ENCODE measurements around the gene PRADC1. TPM values are rescaled to one million over a fixed set of nuclear protein-coding genes. Genes with fewer than 3 reads are reported as not detected.

Gene PRADC1
- total RNA-seq, result 100 to 1,000 TPM in 3 of 4 donors, 10 to 100 TPM in 1; 69.4 to 132 (median 104) TPM

DNA sequence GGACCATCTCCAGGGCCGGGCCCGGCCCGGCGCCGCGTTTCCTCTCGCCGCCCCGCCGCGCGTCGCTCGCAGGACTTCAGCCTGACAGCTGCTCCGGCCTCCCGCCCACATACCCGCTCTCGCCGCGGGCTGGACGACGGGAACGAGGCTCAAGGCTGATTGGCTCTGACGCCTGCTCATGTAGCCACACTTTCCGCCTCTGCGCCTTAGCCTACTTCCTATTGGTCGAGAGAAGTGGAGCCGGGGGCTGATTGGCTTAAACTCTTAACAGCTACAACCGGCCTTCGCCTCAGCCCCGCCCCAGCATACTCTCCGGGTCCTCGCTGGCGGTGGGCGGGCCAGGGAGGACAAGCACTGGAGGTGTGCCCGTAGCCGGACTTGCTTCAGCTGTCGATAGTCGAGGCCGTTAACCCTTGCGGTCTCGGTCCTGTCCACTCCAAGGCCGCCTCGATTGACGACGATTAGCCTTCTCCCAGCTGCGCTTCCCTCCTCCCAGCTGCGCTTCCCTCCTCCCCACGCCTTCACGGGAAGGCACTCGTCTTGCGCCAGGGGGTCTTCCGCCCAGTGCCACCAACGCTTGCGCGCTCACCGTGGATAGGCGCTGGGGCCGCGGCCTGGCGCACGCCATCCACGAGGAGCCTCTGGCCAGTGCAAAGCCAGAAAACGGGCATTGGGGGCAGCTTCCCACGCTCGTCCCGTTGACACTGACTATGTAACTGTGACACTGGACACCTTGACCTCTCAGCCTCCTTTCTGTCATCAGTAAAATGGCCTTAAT is at the start of gene PRADC1:
Gene PRADC1 (minus strand): TSS at position 86 of the 778 bp plus-strand sequence. CDS start 79 bp downstream, at position 7.
- H3K27me3 ChIP-seq, result no peaks in the 10 kb centered on the region
- peaks cover 0 to 19% of the 10 kb centered on the region in 2 donors for H3K36me3 ChIP-seq
- H3K9me3 ChIP-seq, result no peaks in the 10 kb centered on the region
- peaks cover 17 to 35% of the 10 kb centered on the region in 2 donors for H3K4me1 ChIP-seq
- intact Hi-C loops (cut with DNase I; ENCODE audit: low total_unique reads) (loop anchor here (5.0 to 10.0 kb wide), 3 partner anchors 121 to 1221 kb away; partner anchors contain the start of genes INO80B, RAB11FIP5, SFXN5 and WBP1), in situ Hi-C loops (cut with MboI; ENCODE audit: low sequenced_read_pairs in 4 of 4) (loop anchor here in 3 of 4 donors (25.0 kb wide), 3 partner anchors 154 to 1304 kb away; partner anchors contain the start of genes TPRKB (in 3 of the 3), ALMS1 (in 1 of the 3), AUP1 (in 1 of the 3) and DQX1 (in 1 of the 3))
- DNase-seq, result peak; percentile 100
- TF ChIP-seq, protein P1, sequence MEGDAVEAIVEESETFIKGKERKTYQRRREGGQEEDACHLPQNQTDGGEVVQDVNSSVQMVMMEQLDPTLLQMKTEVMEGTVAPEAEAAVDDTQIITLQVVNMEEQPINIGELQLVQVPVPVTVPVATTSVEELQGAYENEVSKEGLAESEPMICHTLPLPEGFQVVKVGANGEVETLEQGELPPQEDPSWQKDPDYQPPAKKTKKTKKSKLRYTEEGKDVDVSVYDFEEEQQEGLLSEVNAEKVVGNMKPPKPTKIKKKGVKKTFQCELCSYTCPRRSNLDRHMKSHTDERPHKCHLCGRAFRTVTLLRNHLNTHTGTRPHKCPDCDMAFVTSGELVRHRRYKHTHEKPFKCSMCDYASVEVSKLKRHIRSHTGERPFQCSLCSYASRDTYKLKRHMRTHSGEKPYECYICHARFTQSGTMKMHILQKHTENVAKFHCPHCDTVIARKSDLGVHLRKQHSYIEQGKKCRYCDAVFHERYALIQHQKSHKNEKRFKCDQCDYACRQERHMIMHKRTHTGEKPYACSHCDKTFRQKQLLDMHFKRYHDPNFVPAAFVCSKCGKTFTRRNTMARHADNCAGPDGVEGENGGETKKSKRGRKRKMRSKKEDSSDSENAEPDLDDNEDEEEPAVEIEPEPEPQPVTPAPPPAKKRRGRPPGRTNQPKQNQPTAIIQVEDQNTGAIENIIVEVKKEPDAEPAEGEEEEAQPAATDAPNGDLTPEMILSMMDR (IDR thresholded peaks at IDR 0.05 in 4 of 5, conservative IDR thresholded peaks at IDR 0.05 in 1 of 5), result no peak
- TF ChIP-seq POLR2A (IDR thresholded peaks at IDR 0.05), result peak; percentile 85 to 87
- H3K4me3 ChIP-seq, result peak within 1 kb of the TSS; percentile 67 to 100 (median 95)
- ATAC-seq, result peak; percentile 90 to 93
- peak within 1 kb of the TSS; percentile 90 to 100 (median 95) for H3K27ac ChIP-seq

DNA sequence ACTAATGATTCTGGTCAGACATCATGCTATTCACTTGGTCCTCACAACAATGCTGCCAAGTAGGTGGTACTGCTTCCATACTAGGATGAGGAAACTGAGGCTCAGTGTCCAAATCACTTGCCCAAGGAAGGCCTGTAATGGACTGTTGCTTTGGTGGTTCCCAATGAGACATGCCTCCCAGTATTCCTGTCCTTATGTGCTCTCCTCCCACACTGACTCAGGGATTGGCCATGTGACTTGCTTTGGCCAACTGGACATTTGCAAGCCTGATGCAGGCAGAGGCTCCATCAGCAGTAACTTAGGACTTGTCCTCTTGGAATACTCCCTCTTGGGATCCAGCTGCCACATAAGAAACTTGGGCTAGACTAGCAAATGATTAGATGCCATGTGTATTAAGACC is 48.2 kb upstream of the PRADC1 start:
- Histone ChIP-seq H3K27me3 (peaks cover 15 to 27% (median 20%) of the 10 kb centered on the region in 3 donors), H3K36me3 (no peaks in the 10 kb centered on the region), H3K9me3 (no peaks in the 10 kb centered on the region), H3K4me1 (peaks cover 9% of the 10 kb centered on the region in 2 donors), H3K4me3 (no peak overlapping the region), H3K27ac (no peak overlapping the region)
- TF ChIP-seq POLR2A (IDR thresholded peaks at IDR 0.05), result no peak
- TF ChIP-seq, protein P1 (IDR thresholded peaks at IDR 0.05 in 4 of 5, conservative IDR thresholded peaks at IDR 0.05 in 1 of 5), result no peak
- ATAC-seq (no peak), DNase-seq (no peak)
- in situ Hi-C loops (cut with MboI; ENCODE audit: low sequenced_read_pairs in 4 of 4) (no loop called here), intact Hi-C loops (cut with DNase I; ENCODE audit: low total_unique reads) (no loop called here)

DNA sequence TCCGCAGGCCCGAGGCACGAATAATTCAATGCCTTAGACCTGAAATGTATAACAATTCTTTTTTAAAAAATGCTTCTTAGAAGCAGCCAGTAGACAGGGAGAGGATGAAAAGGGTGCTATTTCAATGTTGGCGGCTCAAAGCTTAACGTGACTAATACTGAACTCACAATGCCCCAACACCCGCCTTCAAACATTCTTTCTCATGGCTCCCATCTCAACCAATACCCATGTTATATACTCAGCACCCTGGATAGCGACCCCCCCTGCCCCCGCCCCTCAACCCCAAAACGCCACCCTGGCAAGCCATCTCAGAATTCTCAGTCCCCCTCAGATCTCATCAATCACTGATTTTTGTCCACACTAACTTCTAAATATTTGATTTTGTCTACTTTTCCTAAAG is 46.8 kb upstream of the PRADC1 start:
- Histone ChIP-seq H3K36me3 (no peaks in the 10 kb centered on the region), H3K27ac (no peak overlapping the region), H3K27me3 (peaks cover 8 to 14% (median 11%) of the 10 kb centered on the region in 3 donors), H3K4me3 (no peak overlapping the region), H3K4me1 (peaks cover 5 to 8% of the 10 kb centered on the region in 2 donors), H3K9me3 (no peaks in the 10 kb centered on the region)
- no peak for ATAC-seq
- in situ Hi-C loops (cut with MboI; ENCODE audit: low sequenced_read_pairs in 4 of 4) (no loop called here), intact Hi-C loops (cut with DNase I; ENCODE audit: low total_unique reads) (no loop called here)
- DNase-seq, result no peak
- no peak for TF ChIP-seq POLR2A (IDR thresholded peaks at IDR 0.05)
- TF ChIP-seq, protein P1 (IDR thresholded peaks at IDR 0.05 in 4 of 5, conservative IDR thresholded peaks at IDR 0.05 in 1 of 5), result no peak

DNA sequence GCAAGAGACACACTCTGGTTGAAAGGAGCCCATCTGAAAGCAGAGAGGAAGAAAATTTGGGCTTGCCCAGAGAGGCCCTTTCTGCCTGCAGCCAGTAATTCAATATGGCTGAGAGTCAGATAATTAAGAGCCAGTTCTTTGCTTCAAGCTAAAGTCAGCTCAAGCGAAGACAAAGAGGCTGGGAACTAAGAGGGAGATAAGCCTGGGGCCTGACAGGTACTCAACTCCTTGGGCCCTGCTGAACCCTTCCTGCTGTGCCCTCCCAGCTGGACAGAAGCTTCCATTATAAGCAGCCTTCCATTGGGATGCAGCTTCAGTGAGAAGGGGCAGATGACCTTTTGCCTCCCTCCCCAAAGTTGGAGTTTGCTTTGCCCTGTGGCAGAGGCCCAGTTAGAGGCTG is 39.2 kb upstream of the PRADC1 start:
- ATAC-seq, result no peak

More for the DNA sequence above, 39.2 kb upstream of the PRADC1 start:
- no peak for TF ChIP-seq POLR2A (IDR thresholded peaks at IDR 0.05)
- TF ChIP-seq, protein P1 (IDR thresholded peaks at IDR 0.05 in 4 of 5, conservative IDR thresholded peaks at IDR 0.05 in 1 of 5), result no peak
- H3K4me3 ChIP-seq, result no peak overlapping the region
- intact Hi-C loops (cut with DNase I; ENCODE audit: low total_unique reads) (no loop called here), in situ Hi-C loops (cut with MboI; ENCODE audit: low sequenced_read_pairs in 4 of 4) (no loop called here)
- DNase-seq, result no peak
- H3K27ac ChIP-seq, result no peak overlapping the region
- H3K36me3 ChIP-seq, result no peaks in the 10 kb centered on the region
- H3K27me3 ChIP-seq, result peaks cover 27 to 31% (median 30%) of the 10 kb centered on the region in 3 donors
- no peaks in the 10 kb centered on the region for H3K4me1 ChIP-seq
- H3K9me3 ChIP-seq, result no peaks in the 10 kb centered on the region
